ENCODE data around the gene AKT1S1. TPM values are rescaled to one million over a fixed set of nuclear protein-coding genes. Genes with fewer than 3 reads are reported as not detected.

AKT1S1 gene
- total and polyA plus RNA-seq, 5 donors from 2014 or later = 3.0 to 12.9 (median 4.1) TPM

DNA sequence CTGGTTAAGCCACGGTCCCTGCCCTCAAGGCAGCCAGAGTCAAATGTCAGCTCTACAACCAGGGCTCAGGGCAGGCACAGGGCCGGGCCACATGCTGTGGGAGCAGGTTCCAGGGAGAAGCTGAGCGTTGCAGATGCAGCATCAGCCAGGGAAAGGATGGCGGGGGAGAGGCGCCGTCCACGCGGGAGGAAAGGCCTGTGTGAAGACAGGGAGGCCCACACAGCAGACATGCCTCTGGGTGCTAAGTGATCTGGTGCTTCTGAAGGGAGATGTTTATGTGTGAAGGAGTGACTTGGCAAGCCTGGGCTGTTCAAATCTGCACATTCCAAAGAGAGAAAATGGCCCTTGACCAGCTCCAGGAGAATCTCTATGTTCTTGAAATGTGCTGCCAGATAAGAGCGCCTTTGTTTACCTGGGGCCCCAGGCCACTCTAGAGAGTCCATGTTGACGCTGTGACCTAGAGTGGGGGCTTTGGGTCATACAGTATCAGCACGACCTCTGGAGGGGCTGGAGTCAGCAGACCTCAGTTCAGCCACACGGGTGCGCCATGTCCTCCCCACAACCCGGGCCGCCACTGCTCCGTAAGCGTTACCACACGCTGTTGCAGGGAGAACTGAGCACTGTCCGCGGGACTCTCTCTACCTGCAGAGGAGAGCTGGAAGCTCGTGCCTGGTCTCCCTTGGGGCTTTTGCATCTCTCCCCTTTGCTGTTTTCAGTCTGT, 36.0 kb upstream of the AKT1S1 start:
- peaks cover 11% of the 10 kb centered on the region for H3K4me1 ChIP-seq (ENCODE audit: control insufficient read depth, insufficient read depth, low read length, poor library complexity, severe bottlenecking)
- H3K4me3 ChIP-seq (ENCODE audit: low read depth, low read length) = no peak overlapping the region
- Mint-ChIP-seq H3K27ac (peak overlapping the region in 1 of 3 donors; percentile 76), H3K27me3 (no peaks in the 10 kb centered on the region), H3K36me3 (peaks cover 36% of the 10 kb centered on the region), H3K9me3 (no peaks in the 10 kb centered on the region), H3K4me1 (peaks cover 12 to 40% (median 23%) of the 10 kb centered on the region in 4 donors), H3K4me3 (no peak overlapping the region)
- no peak for DNase-seq
- H3K36me3 ChIP-seq (ENCODE audit: control insufficient read depth, insufficient read depth, low read length) = peaks cover 34% of the 10 kb centered on the region
- no peak overlapping the region for H3K27ac ChIP-seq (ENCODE audit: insufficient read depth, low read length, poor library complexity, severe bottlenecking)
- H3K27me3 ChIP-seq (ENCODE audit: control insufficient read depth, insufficient read depth, low read length) = no peaks in the 10 kb centered on the region
- no peak for ATAC-seq (ENCODE audit: low read depth in 2 of 2)
- H3K9me3 ChIP-seq (ENCODE audit: control insufficient read depth in 2 of 2, low read length in 2 of 2) = no peaks in the 10 kb centered on the region

DNA sequence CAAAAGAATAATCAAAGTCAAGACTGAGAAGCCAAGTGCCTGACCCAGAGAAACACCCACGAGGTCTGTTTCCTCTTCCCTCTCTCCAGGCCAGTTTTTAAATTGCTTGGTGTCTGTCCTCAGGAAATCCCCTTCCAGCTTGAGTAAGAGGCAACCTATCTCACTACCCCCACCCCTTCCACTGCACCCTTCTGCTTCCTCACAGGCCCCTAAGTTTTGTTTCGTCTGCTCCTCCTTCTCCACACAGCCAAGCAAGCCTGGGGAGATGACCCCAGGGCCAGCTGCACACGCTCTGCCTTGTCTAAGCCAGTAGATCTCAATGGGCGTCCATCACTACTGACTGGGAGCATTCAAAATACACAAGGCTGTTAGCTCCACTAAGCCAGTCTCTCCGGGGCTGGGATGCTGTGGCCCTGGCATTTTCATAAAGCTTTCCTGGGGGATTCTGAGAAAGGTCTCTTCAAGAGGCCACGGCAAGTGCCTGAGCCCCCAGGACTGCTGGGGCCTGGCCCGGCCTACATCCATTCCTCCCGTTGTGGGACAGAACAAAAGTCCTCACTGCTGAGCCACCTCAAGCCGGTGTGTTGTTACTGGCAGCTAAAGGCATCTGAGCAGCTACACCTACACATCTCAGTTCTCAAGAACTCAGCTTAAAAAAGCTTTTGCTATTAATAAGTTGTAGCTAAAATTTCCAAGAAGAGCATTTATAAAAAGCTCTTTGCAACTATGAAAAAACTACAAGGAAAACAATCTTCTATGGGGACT, 34.4 kb upstream of the AKT1S1 start:
- peaks cover 28% of the 10 kb centered on the region for H3K36me3 ChIP-seq (ENCODE audit: control insufficient read depth, insufficient read depth, low read length)
- peaks cover 11% of the 10 kb centered on the region for H3K4me1 ChIP-seq (ENCODE audit: control insufficient read depth, insufficient read depth, low read length, poor library complexity, severe bottlenecking)
- DNase-seq = no peak
- peak; percentile 48 to 60 for ATAC-seq (ENCODE audit: low read depth in 2 of 2)
- peak overlapping the region; percentile 29 for H3K27ac ChIP-seq (ENCODE audit: insufficient read depth, low read length, poor library complexity, severe bottlenecking)
- H3K9me3 ChIP-seq (ENCODE audit: control insufficient read depth in 2 of 2, low read length in 2 of 2) = no peaks in the 10 kb centered on the region
- Mint-ChIP-seq H3K4me1 (peaks cover 12 to 36% (median 25%) of the 10 kb centered on the region in 4 donors), H3K27me3 (no peaks in the 10 kb centered on the region), H3K4me3 (no peak overlapping the region), H3K27ac (peak overlapping the region; percentile 58 to 92 (median 79)), H3K36me3 (peaks cover 33% of the 10 kb centered on the region), H3K9me3 (no peaks in the 10 kb centered on the region)
- no peaks in the 10 kb centered on the region for H3K27me3 ChIP-seq (ENCODE audit: control insufficient read depth, insufficient read depth, low read length)
- H3K4me3 ChIP-seq (ENCODE audit: low read depth, low read length) = no peak overlapping the region

DNA sequence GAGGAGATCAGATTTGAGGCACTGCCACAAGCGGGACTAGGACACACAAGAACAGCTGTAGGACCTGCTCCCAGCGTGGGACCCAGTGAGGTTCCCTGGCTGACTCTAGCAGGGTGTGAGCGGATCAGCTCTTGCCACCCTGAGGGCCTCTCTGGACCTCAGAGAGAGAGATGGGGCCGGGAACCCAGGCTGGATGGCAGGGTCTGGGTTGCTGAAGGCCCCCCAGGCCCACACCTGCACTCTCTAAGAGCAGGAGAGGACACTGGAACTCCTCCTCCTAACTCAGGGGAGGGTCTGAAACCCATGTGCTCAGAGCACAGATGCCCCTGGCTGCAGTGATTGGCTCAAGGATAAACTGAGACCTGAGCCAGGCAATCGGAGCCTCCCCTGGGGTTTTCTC, 33.0 kb upstream of the AKT1S1 start:
- Mint-ChIP-seq H3K4me1 (peaks cover 13 to 39% (median 24%) of the 10 kb centered on the region in 4 donors), H3K4me3 (no peak overlapping the region), H3K9me3 (no peaks in the 10 kb centered on the region), H3K27ac (peak overlapping the region in 1 of 3 donors; percentile 67), H3K36me3 (peaks cover 30% of the 10 kb centered on the region), H3K27me3 (no peaks in the 10 kb centered on the region)
- Histone ChIP-seq H3K9me3 (ENCODE audit: control insufficient read depth in 2 of 2, low read length in 2 of 2) (no peaks in the 10 kb centered on the region), H3K27me3 (ENCODE audit: control insufficient read depth, insufficient read depth, low read length) (no peaks in the 10 kb centered on the region), H3K27ac (ENCODE audit: insufficient read depth, low read length, poor library complexity, severe bottlenecking) (no peak overlapping the region), H3K36me3 (ENCODE audit: control insufficient read depth, insufficient read depth, low read length) (peaks cover 20% of the 10 kb centered on the region), H3K4me3 (ENCODE audit: low read depth, low read length) (no peak overlapping the region), H3K4me1 (ENCODE audit: control insufficient read depth, insufficient read depth, low read length, poor library complexity, severe bottlenecking) (peaks cover 11% of the 10 kb centered on the region)
- no peak for DNase-seq
- ATAC-seq (ENCODE audit: low read depth in 2 of 2) = no peak

DNA sequence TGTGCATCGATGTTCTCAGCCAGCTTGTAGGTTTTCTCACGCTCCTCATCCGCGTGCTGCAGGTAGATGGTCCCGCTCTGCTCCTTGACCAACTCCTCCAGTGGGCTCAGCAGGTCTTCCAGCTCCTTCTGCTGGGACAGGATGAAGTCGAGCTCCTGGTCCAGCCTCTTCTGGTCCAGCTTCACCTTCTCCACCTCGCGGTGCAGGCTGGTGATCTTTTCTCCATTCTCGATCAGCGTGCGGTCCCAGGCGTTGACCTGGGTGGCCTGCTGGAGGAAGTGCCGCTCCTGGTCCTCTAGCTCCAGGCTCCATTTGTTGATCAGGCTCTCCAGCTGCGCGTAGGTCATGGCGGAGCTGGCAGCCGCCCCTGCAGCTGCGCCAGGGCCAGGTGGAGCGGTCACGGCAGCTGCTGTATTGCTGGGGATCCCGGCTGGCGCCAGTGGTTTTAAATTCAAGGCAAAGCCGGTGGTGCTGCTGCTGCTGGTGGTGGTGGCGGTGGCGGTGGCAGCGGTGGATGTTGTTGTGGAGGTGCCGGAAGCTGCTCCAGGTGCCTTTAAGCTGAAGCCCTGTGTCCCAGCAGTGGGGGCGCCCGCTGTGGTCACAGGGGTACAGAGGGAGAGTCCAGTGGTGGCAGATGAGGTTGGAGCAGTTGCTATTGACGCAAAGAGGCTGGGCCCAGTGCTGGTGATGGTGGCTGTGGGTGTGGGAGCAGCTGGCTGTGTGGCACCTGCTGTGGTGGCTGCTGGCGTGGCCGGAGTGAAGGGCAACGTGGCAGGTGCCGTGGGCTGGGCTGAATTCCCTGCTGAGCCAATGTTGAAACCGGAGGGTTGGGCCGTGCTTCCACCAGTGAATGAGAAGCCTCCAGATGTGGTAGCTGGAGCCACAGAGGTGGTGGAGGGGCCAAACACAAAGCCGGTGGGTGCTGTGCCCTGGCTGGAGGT, 31.6 kb upstream of the AKT1S1 start:
- H3K36me3 Mint-ChIP-seq = peaks cover 26% of the 10 kb centered on the region
- peaks cover 11% of the 10 kb centered on the region for H3K4me1 ChIP-seq (ENCODE audit: control insufficient read depth, insufficient read depth, low read length, poor library complexity, severe bottlenecking)
- no peaks in the 10 kb centered on the region for H3K9me3 ChIP-seq (ENCODE audit: control insufficient read depth in 2 of 2, low read length in 2 of 2)
- peaks cover 15% of the 10 kb centered on the region for H3K36me3 ChIP-seq (ENCODE audit: control insufficient read depth, insufficient read depth, low read length)
- peaks cover 15 to 36% (median 23%) of the 10 kb centered on the region in 4 donors for H3K4me1 Mint-ChIP-seq
- no peak overlapping the region for H3K4me3 Mint-ChIP-seq
- H3K4me3 ChIP-seq (ENCODE audit: low read depth, low read length) = no peak overlapping the region
- H3K27me3 Mint-ChIP-seq = no peaks in the 10 kb centered on the region
- no peaks in the 10 kb centered on the region for H3K27me3 ChIP-seq (ENCODE audit: control insufficient read depth, insufficient read depth, low read length)
- ATAC-seq (ENCODE audit: low read depth in 2 of 2) = no peak
- peak overlapping the region in 2 of 3 donors; percentile 20 to 74 for H3K27ac Mint-ChIP-seq
- H3K9me3 Mint-ChIP-seq = no peaks in the 10 kb centered on the region
- DNase-seq = no peak
- H3K27ac ChIP-seq (ENCODE audit: insufficient read depth, low read length, poor library complexity, severe bottlenecking) = no peak overlapping the region

DNA sequence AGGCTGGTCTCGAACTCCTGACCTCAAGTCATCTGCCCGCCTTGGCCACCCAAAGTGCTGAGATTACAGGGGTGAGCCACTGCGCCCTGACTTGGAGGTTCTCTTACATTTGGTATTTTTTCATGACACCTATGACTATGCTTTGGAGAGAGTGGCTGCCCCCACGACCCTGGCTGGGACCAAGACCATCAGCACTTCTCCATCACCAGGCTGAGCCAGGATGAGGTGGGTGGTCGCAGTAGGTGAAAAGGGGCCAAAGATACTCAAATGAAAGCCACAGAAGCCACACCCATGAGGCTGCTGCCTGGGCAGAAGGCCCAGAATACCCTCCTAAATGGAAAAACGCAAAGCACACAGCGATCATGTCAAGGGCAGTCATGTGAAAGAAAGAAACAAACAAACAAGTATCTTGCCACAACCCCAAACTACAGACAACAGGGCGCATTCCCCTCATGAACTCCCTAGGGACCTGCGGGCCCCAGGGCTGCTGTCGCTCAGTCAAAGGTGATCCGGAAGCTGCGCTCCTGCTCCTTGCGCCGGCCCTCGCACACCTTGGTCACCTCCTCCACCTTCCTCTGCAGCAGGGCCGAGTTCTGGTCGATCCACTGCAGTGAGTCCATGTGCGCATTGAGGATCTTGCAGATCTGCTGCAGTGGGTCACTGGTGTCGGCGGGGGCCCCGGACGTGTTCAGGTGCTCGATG, 30.7 kb upstream of the AKT1S1 start:
- no peaks in the 10 kb centered on the region for H3K9me3 ChIP-seq (ENCODE audit: control insufficient read depth in 2 of 2, low read length in 2 of 2)
- no peaks in the 10 kb centered on the region for H3K27me3 ChIP-seq (ENCODE audit: control insufficient read depth, insufficient read depth, low read length)
- ATAC-seq (ENCODE audit: low read depth in 2 of 2) (no peak), DNase-seq (no peak)
- Mint-ChIP-seq H3K4me1 (peaks cover 15 to 34% (median 20%) of the 10 kb centered on the region in 4 donors), H3K36me3 (peaks cover 19% of the 10 kb centered on the region), H3K4me3 (no peak overlapping the region), H3K9me3 (no peaks in the 10 kb centered on the region), H3K27ac (peak overlapping the region in 1 of 3 donors; percentile 60), H3K27me3 (no peaks in the 10 kb centered on the region)
- H3K4me3 ChIP-seq (ENCODE audit: low read depth, low read length) = no peak overlapping the region
- H3K36me3 ChIP-seq (ENCODE audit: control insufficient read depth, insufficient read depth, low read length) = peaks cover 13% of the 10 kb centered on the region
- H3K27ac ChIP-seq (ENCODE audit: insufficient read depth, low read length, poor library complexity, severe bottlenecking) = no peak overlapping the region
- peaks cover 11% of the 10 kb centered on the region for H3K4me1 ChIP-seq (ENCODE audit: control insufficient read depth, insufficient read depth, low read length, poor library complexity, severe bottlenecking)

DNA sequence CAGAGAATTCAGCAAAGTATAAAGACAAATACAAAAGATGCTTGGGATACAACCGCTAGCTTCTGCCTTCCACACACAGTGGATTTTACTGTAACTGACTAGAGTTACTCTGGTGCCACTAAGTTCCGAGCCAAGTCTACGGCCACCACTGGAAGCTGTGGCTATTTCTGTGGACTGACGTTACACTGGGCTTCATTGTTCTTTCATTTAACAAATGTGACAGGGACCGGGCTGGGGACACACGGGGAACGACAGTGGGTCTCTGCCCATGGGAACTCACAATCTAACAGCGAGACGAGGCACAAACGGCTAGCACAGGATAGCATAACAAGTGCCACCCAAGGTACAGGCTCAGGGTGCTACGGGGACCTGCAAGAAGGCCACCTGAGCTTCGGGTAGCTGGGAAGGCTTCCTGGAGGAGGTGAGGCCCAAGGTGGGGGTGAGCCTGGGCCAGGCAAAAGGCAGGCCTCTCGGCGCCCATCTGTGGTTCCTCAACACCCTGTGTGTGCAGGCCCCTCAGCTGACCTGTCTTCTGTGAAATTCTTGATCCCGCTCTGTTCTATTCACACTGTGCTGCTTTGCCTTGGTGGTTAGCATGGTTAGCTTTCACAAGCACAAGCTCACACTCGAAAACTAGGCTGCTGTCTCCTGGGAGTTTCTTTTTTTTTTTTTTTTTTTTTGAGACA, 29.9 kb upstream of the AKT1S1 start:
- ATAC-seq (ENCODE audit: low read depth in 2 of 2) (no peak), DNase-seq (no peak)
- Mint-ChIP-seq H3K36me3 (peaks cover 15% of the 10 kb centered on the region), H3K27me3 (no peaks in the 10 kb centered on the region), H3K27ac (peak overlapping the region in 1 of 3 donors; percentile 26), H3K4me3 (no peak overlapping the region), H3K4me1 (peaks cover 15 to 27% (median 16%) of the 10 kb centered on the region in 4 donors), H3K9me3 (no peaks in the 10 kb centered on the region)
- H3K9me3 ChIP-seq (ENCODE audit: control insufficient read depth in 2 of 2, low read length in 2 of 2) = no peaks in the 10 kb centered on the region
- H3K4me3 ChIP-seq (ENCODE audit: low read depth, low read length) = no peak overlapping the region
- H3K36me3 ChIP-seq (ENCODE audit: control insufficient read depth, insufficient read depth, low read length) = peaks cover 12% of the 10 kb centered on the region
- H3K27me3 ChIP-seq (ENCODE audit: control insufficient read depth, insufficient read depth, low read length) = no peaks in the 10 kb centered on the region
- peaks cover 11% of the 10 kb centered on the region for H3K4me1 ChIP-seq (ENCODE audit: control insufficient read depth, insufficient read depth, low read length, poor library complexity, severe bottlenecking)
- no peak overlapping the region for H3K27ac ChIP-seq (ENCODE audit: insufficient read depth, low read length, poor library complexity, severe bottlenecking)

Data from CD4-positive, CD25-positive, alpha-beta regulatory T cell (primary cell).